ENCODE measurements around the gene PXYLP1.

Gene PXYLP1

GRCh38 chr3:141273700-141274410 lies 42.2 kb downstream of the PXYLP1 start:
- no peak for DNase-seq (ENCODE audit: low read depth)

- DNase-seq (ENCODE audit: low read depth) = no peak
These were observed 42.9 kb downstream of the PXYLP1 start for GRCh38 chr3:141274411-141275031.

GRCh38 chr3:141275032-141275422 lies 43.4 kb downstream of the PXYLP1 start:
- no peak for DNase-seq (ENCODE audit: low read depth)

GRCh38 chr3:141275511-141275910 lies 43.9 kb downstream of the PXYLP1 start:
- no peak for DNase-seq (ENCODE audit: low read depth)

- DNase-seq (ENCODE audit: low read depth) = no peak
These were observed 44.3 kb downstream of the PXYLP1 start for GRCh38 chr3:141275973-141276372.

- no peak for DNase-seq (ENCODE audit: low read depth)
These were observed 44.8 kb downstream of the PXYLP1 start for GRCh38 chr3:141276398-141276797.

GRCh38 chr3:141277451-141277850 lies 45.8 kb downstream of the PXYLP1 start:
- DNase-seq (ENCODE audit: low read depth) = no peak

GRCh38 chr3:141278196-141279076 lies 46.8 kb downstream of the PXYLP1 start:
- no peak for DNase-seq (ENCODE audit: low read depth)

GRCh38 chr3:141279077-141279967 lies 47.7 kb downstream of the PXYLP1 start:
- DNase-seq (ENCODE audit: low read depth) = no peak

- no peak for DNase-seq (ENCODE audit: low read depth)
These were observed 48.5 kb downstream of the PXYLP1 start for GRCh38 chr3:141280086-141280485.

GRCh38 chr3:141280690-141281089 lies 49.1 kb downstream of the PXYLP1 start:
- DNase-seq (ENCODE audit: low read depth) = no peak

GRCh38 chr3:141285570-141285969 lies 53.9 kb downstream of the PXYLP1 start:
- DNase-seq (ENCODE audit: low read depth) = no peak

GRCh38 chr3:141286856-141287255 lies 55.2 kb downstream of the PXYLP1 start:
- no peak for DNase-seq (ENCODE audit: low read depth)

GRCh38 chr3:141287326-141287725 lies 55.7 kb downstream of the PXYLP1 start:
- DNase-seq (ENCODE audit: low read depth) = no peak

GRCh38 chr3:141288336-141288990 lies 56.8 kb downstream of the PXYLP1 start:
- DNase-seq (ENCODE audit: low read depth) = no peak

- DNase-seq (ENCODE audit: low read depth) = no peak
These were observed 57.7 kb downstream of the PXYLP1 start for GRCh38 chr3:141289228-141289772.

GRCh38 chr3:141291559-141292355 lies 60.1 kb downstream of the PXYLP1 start:
- DNase-seq (ENCODE audit: low read depth) = no peak

- DNase-seq (ENCODE audit: low read depth) = no peak
These were observed 60.9 kb downstream of the PXYLP1 start for GRCh38 chr3:141292356-141293058.

- DNase-seq (ENCODE audit: low read depth) = no peak
These were observed 62.7 kb downstream of the PXYLP1 start for GRCh38 chr3:141294301-141294700.

GRCh38 chr3:141294848-141295247 lies 63.2 kb downstream of the PXYLP1 start:
- DNase-seq (ENCODE audit: low read depth) = no peak
